Endodermal cell (in vitro differentiated cells): ENCODE results near the gene DYRK1B. TPM values are rescaled to one million over a fixed set of nuclear protein-coding genes. Genes with fewer than 3 reads are reported as not detected.

Source experiments
- DNase-seq: peaks from one replicate; pipeline ENCODE4 v3.0.0-alpha.2; 2017
- H3K27ac ChIP-seq: 2 replicates; pipeline ENCODE4 v1.5.1; 2013; ENCODE audit warnings: mild to moderate bottlenecking, low read depth, low read length, moderate library complexity
- H3K27me3 ChIP-seq: 2 replicates; pipeline ENCODE4 v1.6.1; 2013; ENCODE audit warnings: mild to moderate bottlenecking, low read length, moderate library complexity; ENCODE audit not compliant: insufficient read depth, control insufficient read depth, poor library complexity, severe bottlenecking
- H3K36me3 ChIP-seq: 2 replicates; pipeline ENCODE4 v1.7.0; 2013; ENCODE audit warnings: mild to moderate bottlenecking, low read length, moderate library complexity; ENCODE audit not compliant: control insufficient read depth, insufficient read depth
- H3K4me1 ChIP-seq: one replicate; pipeline ENCODE4 v1.7.0; 2013; ENCODE audit warnings: low read length; ENCODE audit not compliant: control insufficient read depth, insufficient read depth
- H3K4me3 ChIP-seq: 2 replicates; pipeline ENCODE4 v1.5.1; 2013; ENCODE audit warnings: mild to moderate bottlenecking, low read length, moderate library complexity
- H3K9ac ChIP-seq: 2 replicates; pipeline ENCODE4 v1.6.1; 2013; ENCODE audit warnings: mild to moderate bottlenecking, low read length, moderate library complexity; ENCODE audit not compliant: poor library complexity, severe bottlenecking; ENCODE audit errors: extremely low read depth
- H3K9me3 ChIP-seq: 2 replicates; pipeline ENCODE4 v1.6.1; 2013; ENCODE audit warnings: mild to moderate bottlenecking, low read length, moderate library complexity; ENCODE audit not compliant: control insufficient read depth
- H3K27ac Mint-ChIP-seq: 2 replicates; pipeline ENCODE4 v1.8.0; 2020; ENCODE audit warnings: mixed read lengths
- H3K27me3 Mint-ChIP-seq: 2 replicates; pipeline ENCODE4 v1.8.0; 2021; ENCODE audit warnings: mild to moderate bottlenecking, mixed read lengths; ENCODE audit not compliant: insufficient read depth
- H3K36me3 Mint-ChIP-seq: 2 replicates; pipeline ENCODE4 v1.8.0; 2020; ENCODE audit warnings: low read depth, mixed read lengths
- H3K4me1 Mint-ChIP-seq: 2 replicates; pipeline ENCODE4 v1.8.0; 2020; ENCODE audit warnings: mixed read lengths
- H3K4me3 Mint-ChIP-seq: 2 replicates; pipeline ENCODE4 v1.8.0; 2020; ENCODE audit warnings: mild to moderate bottlenecking, moderate library complexity, mixed read lengths
- H3K9me3 Mint-ChIP-seq: 2 replicates; pipeline ENCODE4 v1.8.0; 2020; ENCODE audit warnings: mild to moderate bottlenecking, mixed read lengths
- WGBS, 2 experiments: methylation state at CpG; one replicate each; pipeline versions ENCODE4 v1.1.5 to v1.1.7; 2013; ENCODE audit warnings: missing lambda C conversion rate in 2 of 2, mixed read lengths in 1 of 2; ENCODE audit not compliant: insufficient coverage in 1 of 2, insufficient read length in 1 of 2; 5-methylcytosine and 5-hydroxymethylcytosine counted together
- total RNA-seq, 2 donors: library from RNA; stranded (reverse); fragmentation: NEBNext Ultra II Directional in 1 of 2; extraction: Animal tissue kit (Norgen Biotek cat#: 25700) in 1 of 2; gene quantifications; 2 replicates in 1 of 2; 3 replicates in 1 of 2; pipeline ENCODE4 v1.2.1, GENCODE V29; 2021
- TF ChIP-seq, protein P1 (sequence below): fragments of 200-600 bp; sonication (generic); conservative IDR thresholded peaks from 2 replicates; pipeline ENCODE4 v1.5.0; 2021; ENCODE audit warnings: antibody characterized with exemption, mild to moderate bottlenecking

Gene DYRK1B
- total RNA-seq, 2 donors from 2014 or later, result 21.8 to 37.7 TPM

GRCh38 chr19:39846678-39847486 is 12.9 kb upstream of the DYRK1B start:
- no peaks in the 10 kb centered on the region for H3K27me3 ChIP-seq
- peak overlapping the region; percentile 95 for H3K4me3 ChIP-seq
- no peak overlapping the region for H3K27ac ChIP-seq
- H3K9ac ChIP-seq, result no peak overlapping the region
- H3K4me1 ChIP-seq, result peaks cover 8% of the 10 kb centered on the region
- Mint-ChIP-seq H3K27ac (peak overlapping the region; percentile 94), H3K9me3 (no peaks in the 10 kb centered on the region), H3K36me3 (no peaks in the 10 kb centered on the region), H3K27me3 (peaks cover 7% of the 10 kb centered on the region), H3K4me3 (peak overlapping the region; percentile 94), H3K4me1 (peaks cover 44% of the 10 kb centered on the region)
- no peaks in the 10 kb centered on the region for H3K9me3 ChIP-seq
- H3K36me3 ChIP-seq, result no peaks in the 10 kb centered on the region
- peak; percentile 76 for DNase-seq
- TF ChIP-seq, protein P1, sequence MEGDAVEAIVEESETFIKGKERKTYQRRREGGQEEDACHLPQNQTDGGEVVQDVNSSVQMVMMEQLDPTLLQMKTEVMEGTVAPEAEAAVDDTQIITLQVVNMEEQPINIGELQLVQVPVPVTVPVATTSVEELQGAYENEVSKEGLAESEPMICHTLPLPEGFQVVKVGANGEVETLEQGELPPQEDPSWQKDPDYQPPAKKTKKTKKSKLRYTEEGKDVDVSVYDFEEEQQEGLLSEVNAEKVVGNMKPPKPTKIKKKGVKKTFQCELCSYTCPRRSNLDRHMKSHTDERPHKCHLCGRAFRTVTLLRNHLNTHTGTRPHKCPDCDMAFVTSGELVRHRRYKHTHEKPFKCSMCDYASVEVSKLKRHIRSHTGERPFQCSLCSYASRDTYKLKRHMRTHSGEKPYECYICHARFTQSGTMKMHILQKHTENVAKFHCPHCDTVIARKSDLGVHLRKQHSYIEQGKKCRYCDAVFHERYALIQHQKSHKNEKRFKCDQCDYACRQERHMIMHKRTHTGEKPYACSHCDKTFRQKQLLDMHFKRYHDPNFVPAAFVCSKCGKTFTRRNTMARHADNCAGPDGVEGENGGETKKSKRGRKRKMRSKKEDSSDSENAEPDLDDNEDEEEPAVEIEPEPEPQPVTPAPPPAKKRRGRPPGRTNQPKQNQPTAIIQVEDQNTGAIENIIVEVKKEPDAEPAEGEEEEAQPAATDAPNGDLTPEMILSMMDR, result no peak
- 64% methylated on average over 10 to 12 of the region's 12 CpGs for WGBS, 2 experiments

GRCh38 chr19:39845933-39846677 is 12.1 kb upstream of the DYRK1B start, which contains the start of gene FBL:
Gene FBL (minus strand): TSS chr19:39846379. CDS start chr19:39846300, 79 bp downstream.
- Histone ChIP-seq H3K4me3 (peak within 1 kb of the TSS; percentile 95), H3K36me3 (no peaks in the 10 kb centered on the region), H3K4me1 (peaks cover 8% of the 10 kb centered on the region), H3K27ac (no peak within 1 kb of the TSS), H3K9me3 (no peaks in the 10 kb centered on the region), H3K27me3 (no peaks in the 10 kb centered on the region), H3K9ac (peak within 1 kb of the TSS; percentile 79)
- WGBS, 2 experiments, result 0% methylated on average over 12 to 57 of the region's 57 CpGs
- Mint-ChIP-seq H3K27me3 (peaks cover 3% of the 10 kb centered on the region), H3K4me3 (peak within 1 kb of the TSS; percentile 94), H3K9me3 (no peaks in the 10 kb centered on the region), H3K27ac (peak within 1 kb of the TSS; percentile 94), H3K36me3 (no peaks in the 10 kb centered on the region), H3K4me1 (peaks cover 44% of the 10 kb centered on the region)
- TF ChIP-seq, protein P1, result no peak
- peak; percentile 96 for DNase-seq

GRCh38 chr19:39845584-39845932 is 11.6 kb upstream of the DYRK1B start:
- no peaks in the 10 kb centered on the region for H3K36me3 ChIP-seq
- peak overlapping the region; percentile 94 for H3K27ac Mint-ChIP-seq
- TF ChIP-seq, protein P1, result no peak
- peaks cover 8% of the 10 kb centered on the region for H3K4me1 ChIP-seq
- no peaks in the 10 kb centered on the region for H3K9me3 Mint-ChIP-seq
- H3K27ac ChIP-seq, result no peak overlapping the region
- peak overlapping the region; percentile 79 for H3K9ac ChIP-seq
- peaks cover 44% of the 10 kb centered on the region for H3K4me1 Mint-ChIP-seq
- H3K4me3 ChIP-seq, result peak overlapping the region; percentile 95
- no peak for DNase-seq
- WGBS, 2 experiments, result 0 to 2% methylated on average over 1 to 17 of the region's 17 CpGs
- peaks cover 3% of the 10 kb centered on the region for H3K27me3 Mint-ChIP-seq
- H3K4me3 Mint-ChIP-seq, result peak overlapping the region; percentile 94
- no peaks in the 10 kb centered on the region for H3K9me3 ChIP-seq
- H3K27me3 ChIP-seq, result no peaks in the 10 kb centered on the region
- no peaks in the 10 kb centered on the region for H3K36me3 Mint-ChIP-seq
